LNCaP clone FGC (cell line): Measurements from ENCODE around the gene CCDC9.

ENCODE experiments used
- DNase-seq: peaks from one replicate; pipeline ENCODE4 v3.0.0-alpha.2; 2011; ENCODE audit warnings: low read depth
- H3K4me3 ChIP-seq: 2 replicates; pipeline ENCODE4 v1.5.1; 2011; ENCODE audit warnings: mild to moderate bottlenecking, low read depth, low read length, control low read depth
- TF ChIP-seq, protein P1 (sequence below): IDR thresholded peaks from 2 replicates; pipeline ENCODE4 v1.5.1; 2012; ENCODE audit warnings: mild to moderate bottlenecking; ENCODE audit not compliant: control insufficient read depth, insufficient read depth; ENCODE audit errors: extremely low read depth

The CCDC9 gene

GRCh38 chr19:47228937-47229675 is 27.2 kb upstream of the CCDC9 start:
- TF ChIP-seq, protein P1, sequence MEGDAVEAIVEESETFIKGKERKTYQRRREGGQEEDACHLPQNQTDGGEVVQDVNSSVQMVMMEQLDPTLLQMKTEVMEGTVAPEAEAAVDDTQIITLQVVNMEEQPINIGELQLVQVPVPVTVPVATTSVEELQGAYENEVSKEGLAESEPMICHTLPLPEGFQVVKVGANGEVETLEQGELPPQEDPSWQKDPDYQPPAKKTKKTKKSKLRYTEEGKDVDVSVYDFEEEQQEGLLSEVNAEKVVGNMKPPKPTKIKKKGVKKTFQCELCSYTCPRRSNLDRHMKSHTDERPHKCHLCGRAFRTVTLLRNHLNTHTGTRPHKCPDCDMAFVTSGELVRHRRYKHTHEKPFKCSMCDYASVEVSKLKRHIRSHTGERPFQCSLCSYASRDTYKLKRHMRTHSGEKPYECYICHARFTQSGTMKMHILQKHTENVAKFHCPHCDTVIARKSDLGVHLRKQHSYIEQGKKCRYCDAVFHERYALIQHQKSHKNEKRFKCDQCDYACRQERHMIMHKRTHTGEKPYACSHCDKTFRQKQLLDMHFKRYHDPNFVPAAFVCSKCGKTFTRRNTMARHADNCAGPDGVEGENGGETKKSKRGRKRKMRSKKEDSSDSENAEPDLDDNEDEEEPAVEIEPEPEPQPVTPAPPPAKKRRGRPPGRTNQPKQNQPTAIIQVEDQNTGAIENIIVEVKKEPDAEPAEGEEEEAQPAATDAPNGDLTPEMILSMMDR = no peak
- no peak for DNase-seq
- peak overlapping the region; percentile 81 for H3K4me3 ChIP-seq

GRCh38 chr19:47229676-47230053 is 26.7 kb upstream of the CCDC9 start:
- peak overlapping the region; percentile 81 for H3K4me3 ChIP-seq
- no peak for DNase-seq
- TF ChIP-seq, protein P1 = no peak

GRCh38 chr19:47230054-47230920 is 26.0 kb upstream of the CCDC9 start:
- H3K4me3 ChIP-seq = peak overlapping the region; percentile 81
- DNase-seq = no peak
- TF ChIP-seq, protein P1 = peak; percentile 53

DNA sequence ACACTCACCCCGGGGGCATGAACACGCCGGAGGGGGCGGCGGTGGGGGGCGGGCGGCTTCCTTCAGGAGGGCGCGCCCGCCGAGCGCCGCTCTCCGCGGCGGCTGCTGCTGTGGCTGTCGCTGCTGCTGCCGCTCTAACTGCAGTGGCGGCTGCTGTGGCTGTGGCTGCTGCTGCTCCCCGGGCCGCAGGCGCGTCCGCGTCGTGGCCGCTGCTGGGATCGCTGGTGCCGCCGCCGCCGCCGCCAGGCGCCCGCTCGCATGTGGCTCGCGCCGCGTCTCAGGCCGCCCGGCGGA is 25.5 kb upstream of the CCDC9 start, which contains the start of gene BBC3:
TSS of gene BBC3 (minus strand) at position 279 of the 294 bp plus-strand sequence. CDS start 2,768 bp downstream, outside the sequence.
- TF ChIP-seq, protein P1 = no peak
- H3K4me3 ChIP-seq = peak within 1 kb of the TSS; percentile 81
- DNase-seq = no peak

- DNase-seq = no peak
- TF ChIP-seq, protein P1 = no peak
- peak overlapping the region; percentile 32; the same call in 1 of the 2 replicates for H3K4me3 ChIP-seq
Observed at GRCh38 chr19:47231215-47232054, 24.9 kb upstream of the CCDC9 start.

GRCh38 chr19:47232422-47233211 is 23.7 kb upstream of the CCDC9 start:
- TF ChIP-seq, protein P1 = no peak
- H3K4me3 ChIP-seq = no peak overlapping the region
- no peak for DNase-seq
